Erythroblast (primary cell): ENCODE measurements around the gene MARK2.

Source experiments
- GATA1 ChIP-seq: IDR thresholded peaks from 2 replicates; pipeline ENCODE4 v1.6.1; 2011; ENCODE audit warnings: low read depth, mild to moderate bottlenecking, control low read depth, low read length, moderate library complexity
- POLR2A ChIP-seq: IDR thresholded peaks from 2 replicates; pipeline ENCODE4 v1.6.1; 2011; ENCODE audit warnings: mild to moderate bottlenecking, low read length

GRCh38 chr11:63813563-63814382, 25.1 kb upstream of the MARK2 start:
- TF ChIP-seq POLR2A: no peak
- TF ChIP-seq GATA1: no peak
